Astrocyte (in vitro differentiated cells and primary cell): Measurements from ENCODE around the gene MRNIP.

ENCODE experiments used
- EZH2 ChIP-seq: IDR thresholded peaks from 2 replicates; pipeline ENCODE4 v1.6.1; 2012; ENCODE audit warnings: mild to moderate bottlenecking, low read length, inconsistent platforms; ENCODE audit not compliant: insufficient read depth
- TF ChIP-seq, protein P1 (sequence below): IDR thresholded peaks from 2 replicates; pipeline ENCODE4 v1.5.1; 2011; ENCODE audit warnings: low read depth, mild to moderate bottlenecking, inconsistent platforms, low read length, moderate library complexity; ENCODE audit not compliant: insufficient read depth

DNA sequence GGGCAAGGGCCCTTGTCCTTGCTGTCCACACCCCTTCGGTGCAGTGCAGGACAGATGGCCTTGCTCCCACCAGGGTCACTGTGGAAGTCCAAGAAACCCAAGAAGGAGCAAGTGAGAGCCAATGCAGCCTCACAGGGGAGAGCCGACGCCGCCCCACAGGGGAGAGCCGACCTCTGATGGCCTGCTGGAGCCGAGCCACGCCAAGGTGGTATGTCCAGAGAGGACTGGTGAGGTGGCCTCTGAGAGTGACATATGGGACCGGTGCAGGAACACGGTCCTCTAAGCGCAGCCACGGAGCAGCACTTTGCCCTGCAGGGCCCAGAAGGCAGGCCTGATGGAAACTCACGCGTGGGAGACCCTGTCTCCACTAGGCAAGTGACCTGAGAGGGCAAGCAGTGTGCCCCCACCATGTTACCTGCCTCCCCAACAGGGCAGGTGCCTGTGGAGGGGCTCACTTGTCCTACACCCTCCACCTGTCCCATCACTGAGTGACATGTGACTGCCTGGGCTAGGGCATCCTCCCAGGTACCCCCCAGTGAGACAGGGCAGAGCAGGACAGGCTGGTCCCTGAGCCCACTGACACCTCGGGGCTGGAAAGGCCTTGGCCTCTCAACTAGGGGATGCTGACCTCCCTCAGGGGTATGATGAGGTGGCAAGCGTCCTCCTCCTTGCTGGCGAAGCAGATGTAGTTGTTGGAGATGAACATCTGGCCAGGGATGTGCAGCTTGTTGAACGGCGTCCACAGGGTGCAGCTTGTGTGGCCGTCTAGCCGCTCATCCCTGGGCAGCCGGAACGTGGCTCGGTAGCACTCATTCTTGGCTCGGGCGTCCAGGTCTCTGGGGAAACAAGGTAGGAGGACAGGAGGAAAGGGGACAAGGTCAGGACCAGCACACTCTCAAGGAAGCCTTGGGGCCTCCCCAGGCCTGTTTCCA, 32.4 kb upstream of the MRNIP start:
- TF ChIP-seq, protein P1, sequence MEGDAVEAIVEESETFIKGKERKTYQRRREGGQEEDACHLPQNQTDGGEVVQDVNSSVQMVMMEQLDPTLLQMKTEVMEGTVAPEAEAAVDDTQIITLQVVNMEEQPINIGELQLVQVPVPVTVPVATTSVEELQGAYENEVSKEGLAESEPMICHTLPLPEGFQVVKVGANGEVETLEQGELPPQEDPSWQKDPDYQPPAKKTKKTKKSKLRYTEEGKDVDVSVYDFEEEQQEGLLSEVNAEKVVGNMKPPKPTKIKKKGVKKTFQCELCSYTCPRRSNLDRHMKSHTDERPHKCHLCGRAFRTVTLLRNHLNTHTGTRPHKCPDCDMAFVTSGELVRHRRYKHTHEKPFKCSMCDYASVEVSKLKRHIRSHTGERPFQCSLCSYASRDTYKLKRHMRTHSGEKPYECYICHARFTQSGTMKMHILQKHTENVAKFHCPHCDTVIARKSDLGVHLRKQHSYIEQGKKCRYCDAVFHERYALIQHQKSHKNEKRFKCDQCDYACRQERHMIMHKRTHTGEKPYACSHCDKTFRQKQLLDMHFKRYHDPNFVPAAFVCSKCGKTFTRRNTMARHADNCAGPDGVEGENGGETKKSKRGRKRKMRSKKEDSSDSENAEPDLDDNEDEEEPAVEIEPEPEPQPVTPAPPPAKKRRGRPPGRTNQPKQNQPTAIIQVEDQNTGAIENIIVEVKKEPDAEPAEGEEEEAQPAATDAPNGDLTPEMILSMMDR, result no peak
- no peak for TF ChIP-seq EZH2
